H9 (cell line): ENCODE measurements around the gene RGS6. TPM values are rescaled to one million over a fixed set of nuclear protein-coding genes. Genes with fewer than 3 reads are reported as not detected.

Source experiments
- DNase-seq: peaks from one replicate; pipeline ENCODE4 v3.0.0-alpha.2; 2017
- H2AFZ ChIP-seq: one replicate; pipeline ENCODE4 v1.6.1; 2013; ENCODE audit warnings: mild to moderate bottlenecking, low read length, control low read depth, moderate library complexity
- H2AK5ac ChIP-seq: 2 replicates; pipeline ENCODE4 v1.6.1; 2013; ENCODE audit warnings: low read length, control low read depth, mixed read lengths; ENCODE audit not compliant: insufficient read length
- H2BK120ac ChIP-seq: one replicate; pipeline ENCODE4 v1.6.1; 2013; ENCODE audit warnings: low read depth, mild to moderate bottlenecking, low read length, control low read depth, inconsistent platforms; ENCODE audit not compliant: poor library complexity, severe bottlenecking
- H2BK12ac ChIP-seq: 2 replicates; pipeline ENCODE4 v1.6.1; 2013; ENCODE audit warnings: low read length, control low read depth, mixed read lengths, low read depth; ENCODE audit not compliant: insufficient read length
- H2BK15ac ChIP-seq: 2 replicates; pipeline ENCODE4 v1.6.1; 2013; ENCODE audit warnings: low read depth, low read length, control low read depth
- H2BK20ac ChIP-seq: one replicate; pipeline ENCODE4 v1.6.1; 2013; ENCODE audit warnings: low read depth, mild to moderate bottlenecking, low read length, control low read depth, inconsistent platforms; ENCODE audit not compliant: poor library complexity, severe bottlenecking
- H2BK5ac ChIP-seq: 2 replicates; pipeline ENCODE4 v1.6.1; 2013; ENCODE audit warnings: low read length, control low read depth, mixed read lengths; ENCODE audit not compliant: insufficient read length
- H3K14ac ChIP-seq: 2 replicates; pipeline ENCODE4 v1.6.1; 2013; ENCODE audit warnings: low read length, control low read depth; ENCODE audit not compliant: insufficient read depth
- H3K18ac ChIP-seq: 2 replicates; pipeline ENCODE4 v1.6.1; 2013; ENCODE audit warnings: low read depth, mild to moderate bottlenecking, mixed read lengths, low read length, control low read depth; ENCODE audit not compliant: insufficient read length
- H3K23ac ChIP-seq: 2 replicates; pipeline ENCODE4 v1.6.1; 2013; ENCODE audit warnings: low read length, control low read depth, mixed read lengths, low read depth; ENCODE audit not compliant: insufficient read length
- H3K23me2 ChIP-seq: 2 replicates; pipeline ENCODE4 v1.6.1; 2013; ENCODE audit warnings: low read depth, mild to moderate bottlenecking, mixed read lengths, low read length, control low read depth; ENCODE audit not compliant: insufficient read length, poor library complexity, severe bottlenecking
- H3K27ac ChIP-seq: 2 replicates; pipeline ENCODE4 v1.5.1; 2013; ENCODE audit warnings: low read length, control low read depth, mixed read lengths, low read depth; ENCODE audit not compliant: insufficient read length
- H3K27me3 ChIP-seq: 2 replicates; pipeline ENCODE4 v1.6.1; 2013; ENCODE audit warnings: low read length, control low read depth, inconsistent platforms; ENCODE audit not compliant: insufficient read depth
- H3K4ac ChIP-seq: 2 replicates; pipeline ENCODE4 v1.6.1; 2013; ENCODE audit warnings: low read depth, mild to moderate bottlenecking, control low read depth, inconsistent platforms, low read length, moderate library complexity
- H3K4me1 ChIP-seq: 2 replicates; pipeline ENCODE4 v1.6.1; 2013; ENCODE audit warnings: low read length, control low read depth, inconsistent platforms; ENCODE audit not compliant: insufficient read depth
- H3K4me2 ChIP-seq: 2 replicates; pipeline ENCODE4 v1.6.1; 2013; ENCODE audit warnings: low read length, control low read depth, mixed read lengths; ENCODE audit not compliant: insufficient read length, insufficient read depth
- H3K56ac ChIP-seq: 2 replicates; pipeline ENCODE4 v1.6.1; 2013; ENCODE audit warnings: low read depth, mild to moderate bottlenecking, mixed read lengths, low read length, control low read depth; ENCODE audit not compliant: insufficient read length
- H3K79me1 ChIP-seq: 2 replicates; pipeline ENCODE4 v1.6.1; 2013; ENCODE audit warnings: low read depth, mild to moderate bottlenecking, moderate library complexity, low read length, control low read depth, inconsistent platforms; ENCODE audit not compliant: insufficient read depth, poor library complexity, severe bottlenecking
- H3K79me2 ChIP-seq: 2 replicates; pipeline ENCODE4 v1.6.1; 2013; ENCODE audit warnings: low read length, control low read depth, inconsistent platforms; ENCODE audit not compliant: insufficient read depth
- H3K9ac ChIP-seq: 2 replicates; pipeline ENCODE4 v1.6.1; 2013; ENCODE audit warnings: low read length, control low read depth, mixed read lengths; ENCODE audit not compliant: insufficient read length; ENCODE audit errors: extremely low read depth
- H3K9me3 ChIP-seq: one replicate; pipeline ENCODE4 v1.6.1; 2013; ENCODE audit warnings: low read depth, low read length, inconsistent platforms; ENCODE audit not compliant: control insufficient read depth
- H3T11ph ChIP-seq: one replicate; pipeline ENCODE4 v1.6.1; 2013; ENCODE audit warnings: mild to moderate bottlenecking, low read length, control low read depth, inconsistent platforms
- H4K20me1 ChIP-seq: one replicate; pipeline ENCODE4 v1.6.1; 2013; ENCODE audit not compliant: control insufficient read depth, insufficient read length, insufficient read depth
- H4K5ac ChIP-seq: 2 replicates; pipeline ENCODE4 v1.6.1; 2013; ENCODE audit warnings: low read depth, mild to moderate bottlenecking, mixed read lengths, low read length, control low read depth; ENCODE audit not compliant: insufficient read length
- H4K8ac ChIP-seq: replicated peaks from 2 replicates; pipeline ENCODE4 v1.6.1; 2013; ENCODE audit warnings: low read length, control low read depth, mixed read lengths, low read depth; ENCODE audit not compliant: insufficient read length
- H4K91ac ChIP-seq: 2 replicates; pipeline ENCODE4 v1.6.1; 2013; ENCODE audit warnings: low read depth, mild to moderate bottlenecking, moderate library complexity, mixed read lengths, low read length, control low read depth; ENCODE audit not compliant: insufficient read length
- H3K27ac Mint-ChIP-seq, 3 experiments: 2 replicates in 2 of 3; 3 replicates in 1 of 3; pipeline ENCODE4 v1.8.0; 2020 to 2021; ENCODE audit warnings: mixed read lengths in 3 of 3, mild to moderate bottlenecking in 1 of 3, moderate library complexity in 1 of 3
- H3K27me3 Mint-ChIP-seq: 2 replicates; pipeline ENCODE4 v1.8.0; 2021; ENCODE audit warnings: low read depth, mild to moderate bottlenecking, moderate library complexity, mixed read lengths
- H3K36me3 Mint-ChIP-seq, 3 experiments: 2 replicates in 2 of 3; 3 replicates in 1 of 3; pipeline ENCODE4 v1.8.0; 2020 to 2021; ENCODE audit warnings: low read depth in 3 of 3, mixed read lengths in 3 of 3; ENCODE audit not compliant: insufficient read depth in 1 of 3
- H3K4me1 Mint-ChIP-seq, 2 experiments: 2 replicates each; pipeline ENCODE4 v1.8.0; 2020; ENCODE audit warnings: mixed read lengths in 2 of 2
- H3K4me3 Mint-ChIP-seq, 2 experiments: 2 replicates in 1 of 2; 3 replicates in 1 of 2; pipeline ENCODE4 v1.8.0; 2020 to 2021; ENCODE audit warnings: mild to moderate bottlenecking in 2 of 2, mixed read lengths in 2 of 2, moderate library complexity in 1 of 2
- H3K9me3 Mint-ChIP-seq, 2 experiments: 2 replicates in 1 of 2; 3 replicates in 1 of 2; pipeline ENCODE4 v1.8.0; 2020; ENCODE audit warnings: mild to moderate bottlenecking in 2 of 2, mixed read lengths in 2 of 2, moderate library complexity in 1 of 2
- WGBS: extraction: QIAGEN DNeasy Blood & Tissue Kit; methylation state at CpG from one replicate; pipeline ENCODE4 v1.1.7; 2013; ENCODE audit warnings: missing lambda C conversion rate, low lambda C conversion rate, mixed read lengths; ENCODE audit not compliant: insufficient read length; ENCODE audit errors: extremely low coverage; 5-methylcytosine and 5-hydroxymethylcytosine counted together
- total RNA-seq: library from RNA; stranded (reverse); gene quantifications from 2 replicates; pipeline ENCODE4 v1.2.1, GENCODE V29; 2021
- TF ChIP-seq, protein P1 (sequence below): fragments of 200-600 bp; sonication (generic); conservative IDR thresholded peaks from 3 replicates; pipeline ENCODE4 v1.8.0; 2021; ENCODE audit warnings: antibody characterized with exemption, mild to moderate bottlenecking

RGS6 gene
- total RNA-seq, 1 experiment from 2014 or later: 3.0 TPM

DNA sequence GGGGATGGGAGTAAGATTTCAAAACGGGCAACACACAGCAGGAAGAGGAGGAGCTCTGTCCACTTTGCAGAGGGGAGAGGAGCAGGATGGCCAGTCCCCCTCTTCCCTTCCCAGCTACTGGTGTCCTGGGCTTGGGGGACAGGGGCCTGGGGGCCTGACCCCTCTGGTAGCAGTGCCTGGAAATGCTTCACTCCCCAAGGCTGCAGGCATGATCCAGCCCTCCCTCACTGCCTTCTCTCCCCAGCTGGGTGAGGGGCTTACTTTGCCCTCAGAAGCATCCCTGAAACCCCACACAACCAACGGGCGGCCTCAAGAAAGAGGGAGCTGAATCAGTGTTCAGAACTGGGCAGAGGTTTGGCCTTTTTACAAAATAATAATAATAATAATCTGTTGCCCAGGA, 682.1 kb downstream of the RGS6 start:
- WGBS: no CpG with 5 or more reads among the region's 3 CpGs
- Mint-ChIP-seq H3K4me3 (no peak overlapping the region), H3K27ac (no peak overlapping the region; a peak in 1 of 7 replicates), H3K4me1 (peaks cover 5 to 19% of the 10 kb centered on the region in 2 experiments; a peak in 3 of 4 replicates), H3K36me3 (no peaks in the 10 kb centered on the region; a peak in 1 of 7 replicates), H3K27me3 (peaks cover 8% of the 10 kb centered on the region), H3K9me3 (no peaks in the 10 kb centered on the region)
- Histone ChIP-seq H3K18ac (no peak overlapping the region), H3T11ph (no peak overlapping the region), H3K56ac (no peak overlapping the region), H4K8ac (no peak overlapping the region), H3K4me2 (no peak overlapping the region), H2BK15ac (no peak overlapping the region), H2AK5ac (no peak overlapping the region), H3K14ac (no peak overlapping the region), H2BK12ac (no peak overlapping the region), H3K23ac (no peak overlapping the region), H4K5ac (no peak overlapping the region), H3K23me2 (no peaks in the 10 kb centered on the region), H3K27ac (no peak overlapping the region), H4K91ac (no peak overlapping the region), H2BK5ac (no peak overlapping the region), H2BK120ac (no peak overlapping the region), H3K4me1 (peaks cover 4% of the 10 kb centered on the region; the same call in 1 of the 2 replicates), H3K79me2 (no peaks in the 10 kb centered on the region), H4K20me1 (no peaks in the 10 kb centered on the region), H3K9me3 (no peaks in the 10 kb centered on the region), H3K4ac (no peak overlapping the region), H2BK20ac (no peak overlapping the region), H3K9ac (no peak overlapping the region), H3K27me3 (no peaks in the 10 kb centered on the region), H3K79me1 (no peaks in the 10 kb centered on the region), H2AFZ (no peak overlapping the region)
- TF ChIP-seq, protein P1, sequence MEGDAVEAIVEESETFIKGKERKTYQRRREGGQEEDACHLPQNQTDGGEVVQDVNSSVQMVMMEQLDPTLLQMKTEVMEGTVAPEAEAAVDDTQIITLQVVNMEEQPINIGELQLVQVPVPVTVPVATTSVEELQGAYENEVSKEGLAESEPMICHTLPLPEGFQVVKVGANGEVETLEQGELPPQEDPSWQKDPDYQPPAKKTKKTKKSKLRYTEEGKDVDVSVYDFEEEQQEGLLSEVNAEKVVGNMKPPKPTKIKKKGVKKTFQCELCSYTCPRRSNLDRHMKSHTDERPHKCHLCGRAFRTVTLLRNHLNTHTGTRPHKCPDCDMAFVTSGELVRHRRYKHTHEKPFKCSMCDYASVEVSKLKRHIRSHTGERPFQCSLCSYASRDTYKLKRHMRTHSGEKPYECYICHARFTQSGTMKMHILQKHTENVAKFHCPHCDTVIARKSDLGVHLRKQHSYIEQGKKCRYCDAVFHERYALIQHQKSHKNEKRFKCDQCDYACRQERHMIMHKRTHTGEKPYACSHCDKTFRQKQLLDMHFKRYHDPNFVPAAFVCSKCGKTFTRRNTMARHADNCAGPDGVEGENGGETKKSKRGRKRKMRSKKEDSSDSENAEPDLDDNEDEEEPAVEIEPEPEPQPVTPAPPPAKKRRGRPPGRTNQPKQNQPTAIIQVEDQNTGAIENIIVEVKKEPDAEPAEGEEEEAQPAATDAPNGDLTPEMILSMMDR: no peak
- no peak for DNase-seq
